ENCODE results near the gene SH2D1B. TPM values are rescaled to one million over a fixed set of nuclear protein-coding genes. Genes with fewer than 3 reads are reported as not detected.

SH2D1B gene
- total and polyA plus RNA-seq, 9 of the 15 experiments (the other 6 are each of a cell fraction or from before 2014, with no cell fraction given) = 5.6 to 19.6 (median 9.7) TPM

- TF ChIP-seq NR4A1 (CRISPR knock-in tag; IDR thresholded peaks at IDR 0.05) (no peak), NR4A1 (tag; IDR thresholded peaks at IDR 0.05) (no peak), AFF4 (CRISPR knock-in tag; IDR thresholded peaks at IDR 0.05) (no peak), MLX (CRISPR knock-in tag; conservative IDR thresholded peaks at IDR 0.05) (no peak), DMBX1 (CRISPR knock-in tag; IDR thresholded peaks at IDR 0.05; ENCODE audit: borderline replicate concordance) (no peak), HINFP (tag; conservative IDR thresholded peaks at IDR 0.05; ENCODE audit: low read depth) (no peak), ZBTB7A (IDR thresholded peaks at IDR 0.05; ENCODE audit: borderline replicate concordance, control insufficient read depth, low read depth, low read length) (no peak), XRCC4 (IDR thresholded peaks at IDR 0.05; ENCODE audit: extremely low read depth, insufficient read depth, insufficient read length) (no peak), UBTF (IDR thresholded peaks at IDR 0.05; ENCODE audit: borderline replicate concordance in 1 of 2, low read depth in 2 of 2, low read length in 2 of 2) (no peak), PTBP1 (IDR thresholded peaks at IDR 0.05; ENCODE audit: low read depth, low read length) (no peak), ZNF431 (CRISPR knock-in tag; IDR thresholded peaks at IDR 0.05) (no peak), ZNF408 (CRISPR knock-in tag; IDR thresholded peaks at IDR 0.05; ENCODE audit: low read depth) (no peak)
Measured at GRCh38 chr1:162430583-162430982, 18.6 kb upstream of the SH2D1B start (continued).
